ENCODE measurements around the gene CAV1. TPM values are rescaled to one million over a fixed set of nuclear protein-coding genes. Genes with fewer than 3 reads are reported as not detected.

The CAV1 gene
- polyA plus RNA-seq, 1 donor from 2014 or later: not detected

DNA sequence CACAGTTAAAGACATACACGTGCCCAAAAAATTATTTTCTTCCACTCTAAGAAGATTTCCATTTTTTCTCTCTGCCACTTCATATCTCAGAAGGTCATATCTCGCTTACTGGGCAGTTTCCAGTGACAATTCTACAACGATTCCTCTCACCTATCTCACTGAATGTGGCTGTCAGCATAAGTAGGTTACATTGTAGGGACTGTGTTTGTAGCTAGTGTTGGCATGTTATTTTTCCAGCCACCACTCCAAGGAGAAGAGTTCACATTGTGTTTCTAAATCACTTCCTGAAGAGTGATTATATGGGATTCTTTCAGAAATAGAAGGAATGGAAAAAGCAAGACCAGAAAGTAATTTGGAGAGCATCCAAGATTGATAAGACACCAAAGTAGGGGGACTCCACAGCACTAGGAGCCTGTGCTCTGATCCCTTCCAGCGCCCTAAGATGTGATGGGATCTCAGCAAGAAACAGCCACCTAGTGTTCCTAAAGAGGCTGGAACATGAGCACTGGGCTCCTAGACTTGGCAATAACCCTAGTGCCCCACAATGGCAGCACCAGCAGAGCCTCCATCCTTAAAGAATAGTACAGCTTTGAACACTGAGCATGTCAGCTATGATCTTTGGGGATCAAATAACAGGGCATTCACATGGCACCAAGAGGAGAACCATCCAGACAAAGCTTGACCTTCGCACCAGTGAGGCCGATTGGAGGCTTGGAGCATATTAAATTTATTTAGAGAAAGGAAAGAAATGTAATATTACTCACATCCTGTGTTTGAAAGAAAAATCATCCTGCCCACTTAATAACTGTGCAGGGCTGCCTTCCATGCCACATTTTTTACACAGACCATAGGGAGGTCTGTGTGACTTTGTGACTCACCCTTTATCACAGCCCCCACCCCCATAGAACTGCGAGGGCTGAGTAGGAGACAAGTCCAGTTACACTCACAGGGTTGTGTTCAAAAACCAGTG, 51.8 kb downstream of the CAV1 start:
- no peak overlapping the region for H3K4me2 ChIP-seq (ENCODE audit: low read length)
- H3K36me3 ChIP-seq (ENCODE audit: insufficient read depth, low read length): no peaks in the 10 kb centered on the region
- no peaks in the 10 kb centered on the region for H3F3A ChIP-seq (ENCODE audit: insufficient read depth, low read length, poor library complexity, severe bottlenecking)
- no peak overlapping the region for H2AFZ ChIP-seq (ENCODE audit: low read depth, low read length)
- no peaks in the 10 kb centered on the region for H3K9me2 ChIP-seq (ENCODE audit: insufficient read depth, low read length)
- no peak overlapping the region for H3K4me3 ChIP-seq (ENCODE audit: low read length)
- H3K79me2 ChIP-seq (replicated peaks; ENCODE audit: insufficient read depth, low read length): no peaks in the 10 kb centered on the region
- no peaks in the 10 kb centered on the region for H4K20me1 ChIP-seq (ENCODE audit: insufficient read depth)
- TF ChIP-seq POLR2AphosphoS5 (IDR thresholded peaks at IDR 0.05) (no peak), MXI1 (conservative IDR thresholded peaks at IDR 0.05; ENCODE audit: poor library complexity, severe bottlenecking) (no peak), CTCF (IDR thresholded peaks at IDR 0.05; ENCODE audit: poor library complexity, severe bottlenecking) (no peak), REST (IDR thresholded peaks at IDR 0.05; ENCODE audit: borderline replicate concordance) (no peak), RAD21 (conservative IDR thresholded peaks at IDR 0.05) (no peak), EZH2 (IDR thresholded peaks at IDR 0.05; ENCODE audit: borderline replicate concordance, insufficient read depth, low read length, poor library complexity, severe bottlenecking) (no peak), EP300 (conservative IDR thresholded peaks at IDR 0.05; ENCODE audit: poor library complexity, severe bottlenecking) (no peak), TAF1 (IDR thresholded peaks at IDR 0.05; ENCODE audit: low read depth) (no peak), SMC3 (conservative IDR thresholded peaks at IDR 0.05; ENCODE audit: poor library complexity) (no peak)
- no peaks in the 10 kb centered on the region for H3K27me3 ChIP-seq (ENCODE audit: insufficient read depth, low read depth, low read length)
- no peak overlapping the region for H3K27ac ChIP-seq (ENCODE audit: low read length)
- no peaks in the 10 kb centered on the region for H3K9me3 ChIP-seq (ENCODE audit: low read length)
- no peak overlapping the region for H3K9ac ChIP-seq (ENCODE audit: low read length)

GRCh38 chr7:116577320-116577871, 52.6 kb downstream of the CAV1 start:
- no peak for TF ChIP-seq EP300 (conservative IDR thresholded peaks at IDR 0.05; ENCODE audit: poor library complexity, severe bottlenecking)
- no peak for TF ChIP-seq SMC3 (conservative IDR thresholded peaks at IDR 0.05; ENCODE audit: poor library complexity)
- no peaks in the 10 kb centered on the region for H3K36me3 ChIP-seq (ENCODE audit: insufficient read depth, low read length)
- H4K20me1 ChIP-seq (ENCODE audit: insufficient read depth): no peaks in the 10 kb centered on the region
- H3K9me2 ChIP-seq (ENCODE audit: insufficient read depth, low read length): no peaks in the 10 kb centered on the region
- no peak overlapping the region for H2AFZ ChIP-seq (ENCODE audit: low read depth, low read length)
- H3F3A ChIP-seq (ENCODE audit: insufficient read depth, low read length, poor library complexity, severe bottlenecking): no peaks in the 10 kb centered on the region
- H3K79me2 ChIP-seq (replicated peaks; ENCODE audit: insufficient read depth, low read length): no peaks in the 10 kb centered on the region
- no peaks in the 10 kb centered on the region for H3K9me3 ChIP-seq (ENCODE audit: low read length)
- H3K27ac ChIP-seq (ENCODE audit: low read length): no peak overlapping the region
- H3K27me3 ChIP-seq (ENCODE audit: insufficient read depth, low read depth, low read length): no peaks in the 10 kb centered on the region
- no peak overlapping the region for H3K4me3 ChIP-seq (ENCODE audit: low read length)
- H3K9ac ChIP-seq (ENCODE audit: low read length): no peak overlapping the region
- no peak overlapping the region for H3K4me2 ChIP-seq (ENCODE audit: low read length)
